HepG2 (cell line): ENCODE results near the gene DRC7. TPM values are rescaled to one million over a fixed set of nuclear protein-coding genes. Genes with fewer than 3 reads are reported as not detected.
A peak's percentile ranks its signal among the peaks of the same experiment; 100 is the strongest.

Experiments
- ATF7 ChIP-seq, 2 experiments: fragments of 450-650 bp in 1 of 2; sonication (generic) in 1 of 2; formaldehyde crosslinking in 1 of 2; IDR thresholded peaks; 2 replicates each; pipeline versions ENCODE4 v1.4.0 to v1.6.1; 2016 to 2020; ENCODE audit warnings: antibody characterized with exemption in 1 of 2, mild to moderate bottlenecking in 1 of 2, missing genetic modification reagents in 1 of 2
- GABPB1 ChIP-seq: IDR thresholded peaks from 2 replicates; pipeline ENCODE4 v1.6.1; 2016; ENCODE audit warnings: mild to moderate bottlenecking, missing genetic modification reagents, moderate library complexity, missing compliant biosample characterization
- MLLT10 ChIP-seq: sonication (generic); formaldehyde crosslinking; IDR thresholded peaks from 2 replicates; pipeline ENCODE4 v1.4.0; 2020; ENCODE audit warnings: missing genetic modification reagents
- NFIB ChIP-seq: sonication (generic); formaldehyde crosslinking; IDR thresholded peaks from 2 replicates; pipeline ENCODE4 v1.9.0; 2021; ENCODE audit warnings: missing genetic modification reagents, mild to moderate bottlenecking, borderline replicate concordance
- PHF8 ChIP-seq: sonication (generic); formaldehyde crosslinking; IDR thresholded peaks from 2 replicates; pipeline ENCODE4 v1.5.0; 2020; ENCODE audit warnings: missing genetic modification reagents
- REPIN1 ChIP-seq: sonication (generic); formaldehyde crosslinking; IDR thresholded peaks from 2 replicates; pipeline ENCODE4 v1.8.0; 2022; ENCODE audit warnings: missing genetic modification reagents, low read depth, mild to moderate bottlenecking, borderline replicate concordance
- RFXAP ChIP-seq: sonication (generic); formaldehyde crosslinking; IDR thresholded peaks from 2 replicates; pipeline ENCODE4 v1.4.0; 2020; ENCODE audit warnings: missing genetic modification reagents, borderline replicate concordance
- WIZ ChIP-seq: sonication (generic); formaldehyde crosslinking; IDR thresholded peaks from 2 replicates; pipeline ENCODE4 v1.5.1; 2020; ENCODE audit warnings: mild to moderate bottlenecking, missing genetic modification reagents
- ZNF235 ChIP-seq: sonication (generic); formaldehyde crosslinking; IDR thresholded peaks from 2 replicates; pipeline ENCODE4 v1.8.1; 2023; ENCODE audit warnings: mild to moderate bottlenecking, missing genetic modification reagents, borderline replicate concordance
- ZNF354B ChIP-seq: sonication (generic); formaldehyde crosslinking; IDR thresholded peaks from 2 replicates; pipeline ENCODE4 v1.8.0; 2022; ENCODE audit warnings: mild to moderate bottlenecking, missing genetic modification reagents
- ZNF549 ChIP-seq: sonication (generic); formaldehyde crosslinking; IDR thresholded peaks from 2 replicates; pipeline ENCODE4 v1.5.0; 2020; ENCODE audit warnings: missing genetic modification reagents
- ZNF761 ChIP-seq: sonication (generic); formaldehyde crosslinking; conservative IDR thresholded peaks from 2 replicates; pipeline ENCODE4 v1.4.0; 2020; ENCODE audit warnings: mild to moderate bottlenecking, missing genetic modification reagents
- ZNF792 ChIP-seq: IDR thresholded peaks from 2 replicates; pipeline ENCODE4 v1.6.1; 2016
- ZZZ3 ChIP-seq: sonication (generic); formaldehyde crosslinking; IDR thresholded peaks from 2 replicates; pipeline ENCODE4 v1.4.0; 2020; ENCODE audit warnings: missing genetic modification reagents, mild to moderate bottlenecking, borderline replicate concordance
- polyA plus RNA-seq, 8 experiments: library from polyadenylated mRNA; depleted of rRNA in 3 of 8; stranded (reverse) in 7 of 8; unstranded in 1 of 8; fragments of >200 nt; fragmentation: Illumina TruSeq in 4 of 8; extraction: Trizol in 4 of 8; gene quantifications; 2 replicates each; pipeline versions ENCODE4 v1.2.1 to v1.2.3, GENCODE V29; 2011 to 2016; ENCODE audit warnings: low read depth in 4 of 8, missing spikeins in 1 of 8, mixed read lengths in 1 of 8; ENCODE audit not compliant: insufficient read depth in 1 of 8
- total RNA-seq, 5 experiments: library from RNA; depleted of rRNA; stranded (reverse); fragments of >200 nt; fragmentation: Illumina TruSeq; extraction: Trizol; gene quantifications; 2 replicates each; pipeline ENCODE4 v1.2.3, GENCODE V29; 2016; ENCODE audit warnings: low read depth in 1 of 5
- TF ChIP-seq, protein P1 (sequence below), 2 experiments: fragments of 450-650 bp in 1 of 2; sonication (generic) in 1 of 2; formaldehyde crosslinking; IDR thresholded peaks; 2 replicates each; pipeline versions ENCODE4 v1.5.0 to v1.8.0; 2020 to 2022; ENCODE audit warnings: mild to moderate bottlenecking in 1 of 2, missing genetic modification reagents in 1 of 2
- TF ChIP-seq, protein P2 (sequence below): sonication (generic); formaldehyde crosslinking; IDR thresholded peaks from 2 replicates; pipeline ENCODE4 v1.8.1; 2023; ENCODE audit warnings: mild to moderate bottlenecking, inconsistent platforms, moderate library complexity, missing genetic modification reagents, borderline replicate concordance
- TF ChIP-seq, protein P3 (sequence below): sonication (generic); formaldehyde crosslinking; IDR thresholded peaks from 2 replicates; pipeline ENCODE4 v1.5.1; 2020; ENCODE audit warnings: mild to moderate bottlenecking, missing genetic modification reagents, moderate library complexity
- TF ChIP-seq, protein P4 (sequence below): IDR thresholded peaks from 2 replicates; pipeline ENCODE4 v1.6.1; 2016; ENCODE audit warnings: missing biosample characterization, missing genetic modification reagents, low read depth
- TF ChIP-seq, protein P5 (sequence below): sonication (generic); formaldehyde crosslinking; IDR thresholded peaks from 2 replicates; pipeline ENCODE4 v1.5.0; 2020; ENCODE audit warnings: mild to moderate bottlenecking, missing genetic modification reagents

Gene DRC7
- total and polyA plus RNA-seq, 2 of the 13 experiments (the other 11 are each of a cell fraction or from before 2014, with no cell fraction given): 2.7 to 3.4 TPM

DNA sequence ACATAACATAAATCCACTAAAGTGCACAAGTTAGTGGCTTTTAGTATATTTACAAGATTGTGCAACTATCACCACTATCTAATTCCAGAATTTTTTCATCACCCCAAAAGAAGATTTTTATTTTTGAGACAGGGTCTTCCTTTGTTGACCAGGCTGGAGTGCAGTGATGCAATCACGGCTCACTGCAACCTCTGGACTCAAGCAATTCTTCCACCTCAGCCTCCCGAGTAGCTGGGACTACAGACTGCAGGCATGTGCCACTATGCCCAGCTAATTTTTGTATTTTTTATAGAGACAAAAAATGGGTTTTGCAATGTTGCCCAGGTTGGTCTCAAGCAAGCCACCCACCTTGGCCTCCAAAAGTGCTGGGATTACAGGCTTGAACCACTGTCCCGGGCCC lies 15.1 kb downstream of the DRC7 start (continued):
- 0 out of 2 replicates have a peak, but pooled peaks have one; percentile 27 for TF ChIP-seq RFXAP (CRISPR knock-in tag)
- TF ChIP-seq ZNF549 (CRISPR knock-in tag): no peak
- TF ChIP-seq REPIN1 (CRISPR knock-in tag): peak; percentile 48; the same call in 1 of the 2 replicates
- TF ChIP-seq, protein P1, sequence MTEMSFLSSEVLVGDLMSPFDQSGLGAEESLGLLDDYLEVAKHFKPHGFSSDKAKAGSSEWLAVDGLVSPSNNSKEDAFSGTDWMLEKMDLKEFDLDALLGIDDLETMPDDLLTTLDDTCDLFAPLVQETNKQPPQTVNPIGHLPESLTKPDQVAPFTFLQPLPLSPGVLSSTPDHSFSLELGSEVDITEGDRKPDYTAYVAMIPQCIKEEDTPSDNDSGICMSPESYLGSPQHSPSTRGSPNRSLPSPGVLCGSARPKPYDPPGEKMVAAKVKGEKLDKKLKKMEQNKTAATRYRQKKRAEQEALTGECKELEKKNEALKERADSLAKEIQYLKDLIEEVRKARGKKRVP (CRISPR knock-in tag; IDR thresholded peaks at IDR 0.05): peak in 1 of 2 experiments; percentile 95; a peak in 2 of 4 replicates
- TF ChIP-seq, protein P2, sequence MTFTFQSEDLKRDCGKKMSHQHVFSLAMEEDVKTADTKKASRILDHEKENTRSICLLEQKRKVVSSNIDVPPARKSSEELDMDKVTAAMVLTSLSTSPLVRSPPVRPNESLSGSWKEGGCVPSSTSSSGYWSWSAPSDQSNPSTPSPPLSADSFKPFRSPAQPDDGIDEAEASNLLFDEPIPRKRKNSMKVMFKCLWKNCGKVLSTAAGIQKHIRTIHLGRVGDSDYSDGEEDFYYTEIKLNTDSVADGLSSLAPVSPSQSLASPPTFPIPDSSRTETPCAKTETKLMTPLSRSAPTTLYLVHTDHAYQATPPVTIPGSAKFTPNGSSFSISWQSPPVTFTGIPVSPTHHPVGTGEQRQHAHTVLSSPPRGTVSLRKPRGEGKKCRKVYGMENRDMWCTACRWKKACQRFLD (CRISPR knock-in tag): no peak
- TF ChIP-seq ATF7 (IDR thresholded peaks at IDR 0.05): peak; percentile 49; the same call in 1 of the 2 replicates
- peak; percentile 67; the same call in 1 of the 2 replicates for TF ChIP-seq ATF7 (CRISPR knock-in tag; IDR thresholded peaks at IDR 0.05)
- no peak for TF ChIP-seq ZNF354B
- TF ChIP-seq MLLT10 (CRISPR knock-in tag): no peak
- TF ChIP-seq ZNF792 (CRISPR knock-in tag): peak; percentile 75; the same call in 1 of the 2 replicates
- TF ChIP-seq ZNF761 (CRISPR knock-in tag): 0 out of 2 replicates have a peak, but pooled peaks have one; percentile 28
- TF ChIP-seq, protein P3, sequence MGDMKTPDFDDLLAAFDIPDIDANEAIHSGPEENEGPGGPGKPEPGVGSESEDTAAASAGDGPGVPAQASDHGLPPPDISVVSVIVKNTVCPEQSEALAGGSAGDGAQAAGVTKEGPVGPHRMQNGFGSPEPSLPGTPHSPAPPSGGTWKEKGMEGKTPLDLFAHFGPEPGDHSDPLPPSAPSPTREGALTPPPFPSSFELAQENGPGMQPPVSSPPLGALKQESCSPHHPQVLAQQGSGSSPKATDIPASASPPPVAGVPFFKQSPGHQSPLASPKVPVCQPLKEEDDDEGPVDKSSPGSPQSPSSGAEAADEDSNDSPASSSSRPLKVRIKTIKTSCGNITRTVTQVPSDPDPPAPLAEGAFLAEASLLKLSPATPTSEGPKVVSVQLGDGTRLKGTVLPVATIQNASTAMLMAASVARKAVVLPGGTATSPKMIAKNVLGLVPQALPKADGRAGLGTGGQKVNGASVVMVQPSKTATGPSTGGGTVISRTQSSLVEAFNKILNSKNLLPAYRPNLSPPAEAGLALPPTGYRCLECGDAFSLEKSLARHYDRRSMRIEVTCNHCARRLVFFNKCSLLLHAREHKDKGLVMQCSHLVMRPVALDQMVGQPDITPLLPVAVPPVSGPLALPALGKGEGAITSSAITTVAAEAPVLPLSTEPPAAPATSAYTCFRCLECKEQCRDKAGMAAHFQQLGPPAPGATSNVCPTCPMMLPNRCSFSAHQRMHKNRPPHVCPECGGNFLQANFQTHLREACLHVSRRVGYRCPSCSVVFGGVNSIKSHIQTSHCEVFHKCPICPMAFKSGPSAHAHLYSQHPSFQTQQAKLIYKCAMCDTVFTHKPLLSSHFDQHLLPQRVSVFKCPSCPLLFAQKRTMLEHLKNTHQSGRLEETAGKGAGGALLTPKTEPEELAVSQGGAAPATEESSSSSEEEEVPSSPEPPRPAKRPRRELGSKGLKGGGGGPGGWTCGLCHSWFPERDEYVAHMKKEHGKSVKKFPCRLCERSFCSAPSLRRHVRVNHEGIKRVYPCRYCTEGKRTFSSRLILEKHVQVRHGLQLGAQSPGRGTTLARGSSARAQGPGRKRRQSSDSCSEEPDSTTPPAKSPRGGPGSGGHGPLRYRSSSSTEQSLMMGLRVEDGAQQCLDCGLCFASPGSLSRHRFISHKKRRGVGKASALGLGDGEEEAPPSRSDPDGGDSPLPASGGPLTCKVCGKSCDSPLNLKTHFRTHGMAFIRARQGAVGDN (CRISPR knock-in tag): no peak
- no peak for TF ChIP-seq PHF8
- no peak for TF ChIP-seq NFIB
- no peak for TF ChIP-seq ZZZ3 (CRISPR knock-in tag)
- TF ChIP-seq, protein P4, sequence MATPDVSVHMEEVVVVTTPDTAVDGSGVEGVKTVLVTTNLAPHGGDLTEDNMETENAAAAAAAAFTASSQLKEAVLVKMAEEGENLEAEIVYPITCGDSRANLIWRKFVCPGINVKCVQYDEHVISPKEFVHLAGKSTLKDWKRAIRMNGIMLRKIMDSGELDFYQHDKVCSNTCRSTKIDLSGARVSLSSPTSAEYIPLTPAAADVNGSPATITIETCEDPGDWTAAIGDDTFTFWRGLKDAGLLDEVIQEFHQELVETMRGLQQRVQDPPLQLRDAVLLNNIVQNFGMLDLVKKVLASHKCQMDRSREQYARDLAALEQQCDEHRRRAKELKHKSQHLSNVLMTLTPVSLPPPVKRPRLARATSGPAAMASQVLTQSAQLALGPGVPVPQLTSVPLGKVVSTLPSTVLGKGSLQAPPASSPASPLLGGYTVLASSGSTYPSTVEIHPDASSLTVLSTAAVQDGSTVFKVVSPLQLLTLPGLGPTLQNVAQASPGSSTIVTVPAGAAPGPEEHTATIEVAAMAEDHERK: no peak
- TF ChIP-seq ZNF235: no peak
- TF ChIP-seq WIZ (CRISPR knock-in tag): no peak
- TF ChIP-seq, protein P5, sequence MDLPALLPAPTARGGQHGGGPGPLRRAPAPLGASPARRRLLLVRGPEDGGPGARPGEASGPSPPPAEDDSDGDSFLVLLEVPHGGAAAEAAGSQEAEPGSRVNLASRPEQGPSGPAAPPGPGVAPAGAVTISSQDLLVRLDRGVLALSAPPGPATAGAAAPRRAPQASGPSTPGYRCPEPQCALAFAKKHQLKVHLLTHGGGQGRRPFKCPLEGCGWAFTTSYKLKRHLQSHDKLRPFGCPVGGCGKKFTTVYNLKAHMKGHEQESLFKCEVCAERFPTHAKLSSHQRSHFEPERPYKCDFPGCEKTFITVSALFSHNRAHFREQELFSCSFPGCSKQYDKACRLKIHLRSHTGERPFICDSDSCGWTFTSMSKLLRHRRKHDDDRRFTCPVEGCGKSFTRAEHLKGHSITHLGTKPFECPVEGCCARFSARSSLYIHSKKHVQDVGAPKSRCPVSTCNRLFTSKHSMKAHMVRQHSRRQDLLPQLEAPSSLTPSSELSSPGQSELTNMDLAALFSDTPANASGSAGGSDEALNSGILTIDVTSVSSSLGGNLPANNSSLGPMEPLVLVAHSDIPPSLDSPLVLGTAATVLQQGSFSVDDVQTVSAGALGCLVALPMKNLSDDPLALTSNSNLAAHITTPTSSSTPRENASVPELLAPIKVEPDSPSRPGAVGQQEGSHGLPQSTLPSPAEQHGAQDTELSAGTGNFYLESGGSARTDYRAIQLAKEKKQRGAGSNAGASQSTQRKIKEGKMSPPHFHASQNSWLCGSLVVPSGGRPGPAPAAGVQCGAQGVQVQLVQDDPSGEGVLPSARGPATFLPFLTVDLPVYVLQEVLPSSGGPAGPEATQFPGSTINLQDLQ (CRISPR knock-in tag): no peak
- 0 out of 2 replicates have a peak, but pooled peaks have one; percentile 21 for TF ChIP-seq GABPB1
